HCT116 (cell line): ENCODE data around the gene LDLRAD4. TPM values are rescaled to one million over a fixed set of nuclear protein-coding genes. Genes with fewer than 3 reads are reported as not detected.

Experiments
- ATAC-seq: fragments of 200-7000 bp; cut with Tn5 transposase; 2 replicates; pipeline ENCODE4 v1.9.1; 2020; ENCODE audit warnings: mild to moderate bottlenecking, moderate library complexity
- BruUV-seq: library from RNA; stranded (reverse); fragments of 400-500 nt; replicated peaks from 2 replicates; lab custom pipeline; 2021; lab: Mats Ljungman, UMichigan
- CTCF ChIA-PET: fragments of 300-600 bp; sonication (Branson Sonifier 250); formaldehyde crosslinking; loops from one replicate; lab custom pipeline; 2021; ENCODE audit warnings: antibody characterized with exemption; lab: Charles Lee
- POLR2A ChIA-PET: fragments of 300-600, 350-600 bp; sonication (Branson Sonifier 250); formaldehyde crosslinking; loops from one replicate; lab custom pipeline; 2021; ENCODE audit warnings: antibody characterized with exemption; lab: Charles Lee
- RAD21 ChIA-PET, 2 experiments: fragments of 300-600 bp; sonication (Branson Sonifier 250); formaldehyde crosslinking; loops; one replicate each; lab custom pipeline; 2023; ENCODE audit warnings: low total read pairs in 2 of 2; ENCODE audit not compliant: uncharacterized antibody in 2 of 2, unreplicated experiment in 2 of 2, low non-redundant PET in 1 of 2; lab: Charles Lee
- DNase-seq: peaks from one replicate; pipeline ENCODE4 v3.0.0-alpha.2; 2010; ENCODE audit warnings: low read depth, low spot score
- H2AFZ ChIP-seq: fragments of 200-600 bp; shearing (Covaris generic), sonication (generic); 2 replicates; pipeline ENCODE4 v1.6.1; 2017; ENCODE audit warnings: low read depth, mixed run types, mixed read lengths, antibody characterized with exemption, low read length; ENCODE audit not compliant: poor library complexity, severe bottlenecking
- H3K27ac ChIP-seq: 2 replicates; pipeline ENCODE4 v1.5.1; 2012; ENCODE audit warnings: low read depth, low read length
- H3K27me3 ChIP-seq: fragments of 200-600 bp; sonication (generic); 2 replicates; pipeline ENCODE4 v1.6.1; 2016; ENCODE audit warnings: mixed run types, low read length, mixed read lengths; ENCODE audit not compliant: insufficient read depth
- H3K36me3 ChIP-seq, 2 experiments: fragments of 200-500 bp in 1 of 2; fragments of 200-600 bp in 1 of 2; sonication (Bioruptor generic) in 1 of 2; sonication (generic) in 1 of 2; 2 replicates each; pipeline versions ENCODE4 v1.5.1 to v1.6.1; 2014 to 2016; ENCODE audit warnings: low read length in 2 of 2, inconsistent platforms in 1 of 2, mixed read lengths in 1 of 2, mixed run types in 1 of 2; ENCODE audit not compliant: insufficient read depth in 2 of 2, control insufficient read depth in 1 of 2
- H3K4me1 ChIP-seq, 2 experiments: fragments of 200-600 bp in 1 of 2; sonication (generic) in 1 of 2; 2 replicates each; pipeline versions ENCODE4 v1.5.1 to v1.6.1; 2012 to 2017; ENCODE audit warnings: low read length in 2 of 2, inconsistent platforms in 1 of 2, mild to moderate bottlenecking in 1 of 2, mixed read lengths in 1 of 2, mixed run types in 1 of 2, moderate library complexity in 1 of 2; ENCODE audit not compliant: insufficient read depth in 2 of 2, control insufficient read depth in 1 of 2
- H3K4me2 ChIP-seq: fragments of 200-600 bp; sonication (generic); 2 replicates; pipeline ENCODE4 v1.6.1; 2017; ENCODE audit warnings: mixed run types, low read length, mixed read lengths
- H3K4me3 ChIP-seq, 2 experiments: fragments of 200-600 bp in 1 of 2; sonication (generic) in 1 of 2; replicated peaks in 1 of 2; 2 replicates each; pipeline ENCODE4 v1.5.1; 2011 to 2016; ENCODE audit warnings: low read length in 2 of 2, control low read depth in 1 of 2, low read depth in 1 of 2, mild to moderate bottlenecking in 1 of 2, mixed read lengths in 1 of 2, mixed run types in 1 of 2
- H3K79me2 ChIP-seq: fragments of 200-600 bp; sonication (generic); 2 replicates; pipeline ENCODE4 v1.6.1; 2017; ENCODE audit warnings: mild to moderate bottlenecking, mixed run types, low read length, moderate library complexity, mixed read lengths; ENCODE audit not compliant: insufficient read depth
- H3K9ac ChIP-seq: fragments of 200-600 bp; sonication (generic); 2 replicates; pipeline ENCODE4 v1.6.1; 2016; ENCODE audit warnings: low read length, mixed read lengths
- H3K9me2 ChIP-seq: fragments of 200-600 bp; sonication (generic), shearing (Covaris generic); 2 replicates; pipeline ENCODE4 v1.6.1; 2017; ENCODE audit warnings: mixed run types, mild to moderate bottlenecking, moderate library complexity; ENCODE audit not compliant: insufficient read depth
- H3K9me3 ChIP-seq, 2 experiments: fragments of 200-500 bp in 1 of 2; fragments of 200-600 bp in 1 of 2; sonication (Bioruptor generic) in 1 of 2; sonication (generic) in 1 of 2; 2 replicates each; pipeline ENCODE4 v1.6.1; 2014 to 2017; ENCODE audit warnings: low read length in 2 of 2, mixed read lengths in 2 of 2, inconsistent platforms in 1 of 2, low read depth in 1 of 2, mild to moderate bottlenecking in 1 of 2, mixed run types in 1 of 2, moderate library complexity in 1 of 2; ENCODE audit not compliant: control insufficient read depth in 1 of 2, insufficient read depth in 1 of 2
- H4K20me1 ChIP-seq: fragments of 200-600 bp; sonication (generic), shearing (Covaris generic); 2 replicates; pipeline ENCODE4 v1.6.1; 2017; ENCODE audit warnings: mixed run types, mild to moderate bottlenecking, moderate library complexity; ENCODE audit not compliant: insufficient read depth
- CEBPB ChIP-seq: IDR thresholded peaks from 2 replicates; pipeline ENCODE4 v1.6.1; 2012; ENCODE audit warnings: low read depth
- CTCF ChIP-seq, 3 experiments: fragments of 200-600 bp in 1 of 3; sonication (generic) in 1 of 3; IDR thresholded peaks in 2 of 3; conservative IDR thresholded peaks in 1 of 3; 2 replicates each; pipeline ENCODE4 v1.5.1; 2012 to 2017; ENCODE audit warnings: low read depth in 2 of 3, low read length in 2 of 3, antibody characterized with exemption in 1 of 3, borderline replicate concordance in 1 of 3, control low read depth in 1 of 3, mild to moderate bottlenecking in 1 of 3, mixed read lengths in 1 of 3, mixed run types in 1 of 3, moderate library complexity in 1 of 3; ENCODE audit not compliant: insufficient read depth in 1 of 3
- ELF1 ChIP-seq: IDR thresholded peaks from 2 replicates; pipeline ENCODE4 v1.6.1; 2012; ENCODE audit warnings: low read depth, borderline replicate concordance
- EZH2 ChIP-seq: fragments of 200-600 bp; sonication (generic); IDR thresholded peaks from 2 replicates; pipeline ENCODE4 v1.6.1; 2017; ENCODE audit warnings: antibody characterized with exemption, mixed run types
- JUND ChIP-seq: IDR thresholded peaks from 2 replicates; pipeline ENCODE4 v1.6.1; 2012
- POLR2A ChIP-seq: IDR thresholded peaks from 2 replicates; pipeline ENCODE4 v1.7.0; 2011; ENCODE audit warnings: borderline replicate concordance; ENCODE audit not compliant: insufficient read depth, insufficient read length; ENCODE audit errors: extremely low read depth
- POLR2AphosphoS5 ChIP-seq: IDR thresholded peaks from 2 replicates; pipeline ENCODE4 v1.6.1; 2011; ENCODE audit warnings: mild to moderate bottlenecking, low read depth, low read length, moderate library complexity
- SIN3A ChIP-seq: IDR thresholded peaks from 2 replicates; pipeline ENCODE4 v1.6.1; 2012; ENCODE audit warnings: low read depth
- TCF7L2 ChIP-seq: IDR thresholded peaks from 2 replicates; pipeline ENCODE4 v1.7.0; 2011; ENCODE audit warnings: borderline replicate concordance, inconsistent platforms; ENCODE audit not compliant: insufficient read depth, insufficient read length; ENCODE audit errors: extremely low read depth
- intact Hi-C: fragments of 100-400 bp; cut with micrococcal nuclease; formaldehyde crosslinking; loops from 2 replicates; pipeline ENCODE4 v1.10.0; 2022
- total RNA-seq: library from RNA; stranded (reverse); gene quantifications from one replicate; pipeline ENCODE4 v1.2.1, GENCODE V29; 2021; ENCODE audit not compliant: unreplicated experiment

LDLRAD4 gene
- total RNA-seq, 1 experiment from 2014 or later = 1.2 TPM

GRCh38 chr18:13550418-13551304 is 332.1 kb downstream of the LDLRAD4 start:
- Histone ChIP-seq H3K9ac (no peak overlapping the region), H3K9me2 (no peaks in the 10 kb centered on the region), H3K4me3 (no peak overlapping the region), H3K4me1 (no peaks in the 10 kb centered on the region), H3K9me3 (no peaks in the 10 kb centered on the region), H3K36me3 (no peaks in the 10 kb centered on the region), H3K27ac (no peak overlapping the region), H4K20me1 (no peaks in the 10 kb centered on the region), H3K4me2 (no peak overlapping the region), H3K79me2 (no peaks in the 10 kb centered on the region), H2AFZ (no peak overlapping the region), H3K27me3 (peaks cover 8% of the 10 kb centered on the region)
- ATAC-seq (no peak), DNase-seq (no peak)
- TF ChIP-seq JUND = no peak
- TF ChIP-seq TCF7L2 = no peak
- no peak for TF ChIP-seq EZH2
- no peak for TF ChIP-seq POLR2A
- TF ChIP-seq ELF1 = no peak
- TF ChIP-seq SIN3A = no peak
- no peak for TF ChIP-seq CTCF (IDR thresholded peaks at IDR 0.05 in 2 of 3, conservative IDR thresholded peaks at IDR 0.05 in 1 of 3; ENCODE audit: borderline replicate concordance in 1 of 3, insufficient read depth in 1 of 3, low read depth in 2 of 3, low read length in 2 of 3)
- TF ChIP-seq CEBPB = no peak
- TF ChIP-seq POLR2AphosphoS5 = no peak
- no TSS peak for BruUV-seq
- RAD21 ChIA-PET = no interaction called here
- POLR2A ChIA-PET = no interaction called here
- CTCF ChIA-PET = no interaction called here
- intact Hi-C loops = no loop called here
